Spleen (tissue), 11 donors: Measurements from ENCODE around the gene PDE4D. TPM values are rescaled to one million over a fixed set of nuclear protein-coding genes. Genes with fewer than 3 reads are reported as not detected.

Source experiments
- DNase-seq: peaks from one replicate; pipeline ENCODE4 v3.0.0-alpha.2; 2020
- H3K27ac ChIP-seq, 8 donors: fragments of 200-600 bp; sonication (generic) in 7 of 8; 1 replicate in 4 of 8; 2 replicates in 4 of 8; pipeline versions ENCODE4 v1.5.0 to v1.8.0; 2016 to 2021; ENCODE audit warnings: inconsistent platforms in 4 of 8, mild to moderate bottlenecking in 4 of 8, moderate library complexity in 1 of 8
- H3K27me3 ChIP-seq, 7 donors: fragments of 200-600 bp; sonication (generic) in 6 of 7; replicated peaks in 1 of 7; 1 replicate in 4 of 7; 2 replicates in 3 of 7; pipeline versions ENCODE4 v1.5.0 to v1.8.0; 2016 to 2021; ENCODE audit warnings: inconsistent platforms in 3 of 7, mild to moderate bottlenecking in 1 of 7
- H3K36me3 ChIP-seq, 6 donors: fragments of 200-600 bp; sonication (generic) in 5 of 6; 1 replicate in 4 of 6; 2 replicates in 2 of 6; pipeline versions ENCODE4 v1.5.0 to v1.8.0; 2016 to 2021; ENCODE audit warnings: inconsistent platforms in 2 of 6
- H3K4me1 ChIP-seq, 6 donors: fragments of 200-600 bp; sonication (generic) in 5 of 6; 1 replicate in 3 of 6; 2 replicates in 3 of 6; pipeline versions ENCODE4 v1.5.0 to v1.8.0; 2016 to 2021; ENCODE audit warnings: inconsistent platforms in 3 of 6
- H3K4me3 ChIP-seq, 8 donors: fragments of 200-600 bp; sonication (generic) in 7 of 8; 1 replicate in 4 of 8; 2 replicates in 4 of 8; pipeline versions ENCODE4 v1.5.0 to v1.8.0; 2016 to 2021; ENCODE audit warnings: inconsistent platforms in 4 of 8, mild to moderate bottlenecking in 4 of 8, moderate library complexity in 2 of 8
- H3K9me3 ChIP-seq, 8 donors: fragments of 200-600 bp; sonication (generic) in 7 of 8; 1 replicate in 4 of 8; 2 replicates in 4 of 8; pipeline versions ENCODE4 v1.5.0 to v1.8.0; 2016 to 2021; ENCODE audit warnings: inconsistent platforms in 4 of 8
- CTCF ChIP-seq, 11 experiments: fragments of 200-600 bp in 7 of 11; fragments of 450-650 bp in 4 of 11; sonication (generic) in 4 of 11; IDR thresholded peaks in 8 of 11; conservative IDR thresholded peaks in 3 of 11; 1 replicate in 7 of 11; 2 replicates in 4 of 11; pipeline versions ENCODE4 v1.4.0 to v1.8.0; 2016 to 2021; ENCODE audit warnings: antibody characterized with exemption in 11 of 11, inconsistent platforms in 4 of 11, mild to moderate bottlenecking in 1 of 11
- POLR2A ChIP-seq, 3 donors: fragments of 450-650 bp; IDR thresholded peaks; one replicate each; pipeline ENCODE4 v1.5.1; 2017; ENCODE audit warnings: antibody characterized with exemption in 3 of 3, mild to moderate bottlenecking in 1 of 3
- POLR2AphosphoS5 ChIP-seq, 3 donors: sonication (generic); formaldehyde crosslinking; IDR thresholded peaks; one replicate each; pipeline ENCODE4 v1.5.1; 2017; ENCODE audit warnings: antibody characterized with exemption in 3 of 3
- WGBS, 5 donors: extraction: QIAGEN DNeasy Blood & Tissue Kit in 3 of 5; methylation state at CpG; one replicate each; pipeline versions ENCODE4 v1.1.5 to v1.1.7; 2013 to 2018; 5-methylcytosine and 5-hydroxymethylcytosine counted together
- intact Hi-C: fragments of 100-400 bp; cut with DNase I; formaldehyde crosslinking; loops from one replicate; pipeline ENCODE4 v1.15.0; 2023; ENCODE audit warnings: low total_unique reads
- polyA plus RNA-seq, 3 donors: library from polyadenylated mRNA; stranded (reverse); fragments of 200-250 nt; gene quantifications; one replicate each; pipeline ENCODE4 v1.2.1, GENCODE V29; 2013
- total RNA-seq, 7 donors: library from RNA; depleted of rRNA in 3 of 7; stranded (reverse); fragments of >200 nt in 3 of 7; fragmentation: NEBNext Ultra II Directional in 4 of 7; extraction: Animal tissue kit (Norgen Biotek cat#: 25700) in 4 of 7; gene quantifications; one replicate each; pipeline versions ENCODE4 v1.1.0 to v1.2.1, GENCODE V29; 2016 to 2021
- donor health status: healthy with polysubstance abuse.
- donor health status: DM: no; HTN: no; CAD: no; lungs with moderate emphysema.
- donor health status: DM: no; HTN: no; CAD: no.
- donor health status: Bipolar disorder and iron deficiency.
- donor health status: healthy.
- donor health status: DM: no; HTN: no; CAD: no.
- donor health status: DM: yes; HTN: yes; CAD: no.

Gene PDE4D
- total and polyA plus RNA-seq, 10 donors: 0.88 to 51.8 (median 18.2) TPM

GRCh38 chr5:59286510-59286909 is 607.0 kb downstream of the PDE4D start:
- Histone ChIP-seq H3K27ac (no peak overlapping the region), H3K4me3 (no peak overlapping the region), H3K4me1 (no peaks in the 10 kb centered on the region), H3K27me3 (no peaks in the 10 kb centered on the region), H3K36me3 (no peaks in the 10 kb centered on the region), H3K9me3 (no peaks in the 10 kb centered on the region)
- WGBS, 5 donors: 79 to 97% (median 89%) methylated on average over 1 of the region's 1 CpG
- intact Hi-C loops: no loop called here
- TF ChIP-seq POLR2A (IDR thresholded peaks at IDR 0.05) (no peak), CTCF (IDR thresholded peaks at IDR 0.05 in 8 of 11, conservative IDR thresholded peaks at IDR 0.05 in 3 of 11) (no peak), POLR2AphosphoS5 (IDR thresholded peaks at IDR 0.05) (no peak)
- DNase-seq: no peak

- no peaks in the 10 kb centered on the region for H3K36me3 ChIP-seq
- WGBS, 5 donors: 81 to 94% (median 91%) methylated on average over 4 of the region's 4 CpGs
Observed at GRCh38 chr5:59285300-59286016, 608.1 kb downstream of the PDE4D start.

GRCh38 chr5:59282726-59283125 is 610.8 kb downstream of the PDE4D start:
- H3K4me3 ChIP-seq: no peak overlapping the region
- H3K9me3 ChIP-seq: no peaks in the 10 kb centered on the region
- no peak overlapping the region for H3K27ac ChIP-seq
- intact Hi-C loops: no loop called here
- H3K36me3 ChIP-seq: no peaks in the 10 kb centered on the region
- DNase-seq: no peak
- 67 to 93% (median 79%) methylated on average over 1 of the region's 1 CpG for WGBS, 5 donors
- H3K4me1 ChIP-seq: no peaks in the 10 kb centered on the region
- TF ChIP-seq CTCF (IDR thresholded peaks at IDR 0.05 in 8 of 11, conservative IDR thresholded peaks at IDR 0.05 in 3 of 11) (no peak), POLR2AphosphoS5 (IDR thresholded peaks at IDR 0.05) (no peak), POLR2A (IDR thresholded peaks at IDR 0.05) (no peak)
- no peaks in the 10 kb centered on the region for H3K27me3 ChIP-seq

More at GRCh38 chr5:59285300-59286016, 608.1 kb downstream of the PDE4D start:
- Histone ChIP-seq H3K4me3 (no peak overlapping the region), H3K27ac (no peak overlapping the region), H3K4me1 (no peaks in the 10 kb centered on the region), H3K27me3 (no peaks in the 10 kb centered on the region), H3K9me3 (no peaks in the 10 kb centered on the region)
- no peak for DNase-seq
- no peak for TF ChIP-seq POLR2AphosphoS5 (IDR thresholded peaks at IDR 0.05)
- no peak for TF ChIP-seq POLR2A (IDR thresholded peaks at IDR 0.05)
- no peak for TF ChIP-seq CTCF (IDR thresholded peaks at IDR 0.05 in 8 of 11, conservative IDR thresholded peaks at IDR 0.05 in 3 of 11)
- intact Hi-C loops: no loop called here

GRCh38 chr5:59279979-59280378 is 613.5 kb downstream of the PDE4D start:
- 91 to 96% (median 96%) methylated on average over 2 of the region's 2 CpGs for WGBS, 5 donors
- intact Hi-C loops: no loop called here
- no peak overlapping the region for H3K4me3 ChIP-seq
- peaks cover 0 to 20% (median 7%) of the 10 kb centered on the region in 6 donors for H3K4me1 ChIP-seq
- TF ChIP-seq POLR2AphosphoS5 (IDR thresholded peaks at IDR 0.05): no peak
- no peaks in the 10 kb centered on the region for H3K27me3 ChIP-seq
- DNase-seq: no peak
- no peak overlapping the region for H3K27ac ChIP-seq
- H3K36me3 ChIP-seq: no peaks in the 10 kb centered on the region
- H3K9me3 ChIP-seq: no peaks in the 10 kb centered on the region
